ENCODE measurements around the gene STK11. TPM values are rescaled to one million over a fixed set of nuclear protein-coding genes. Genes with fewer than 3 reads are reported as not detected.
A peak's percentile ranks its signal among the peaks of the same experiment; 100 is the strongest.

The STK11 gene
- total and polyA plus RNA-seq, 2 of the 4 experiments (the other 2 are of a cell fraction), result 39.3 to 42.8 TPM

- Histone ChIP-seq H3K4me1 (ENCODE audit: control insufficient read depth, insufficient read depth, low read length) (peaks cover 8% of the 10 kb centered on the region), H3K4ac (ENCODE audit: low read depth, low read length) (peak overlapping the region; percentile 20; the same call in 1 of the 2 replicates), H2AFZ (replicated peaks; ENCODE audit: low read length, poor library complexity) (peak overlapping the region; percentile 57), H2BK5ac (ENCODE audit: low read depth, low read length, poor library complexity, severe bottlenecking) (no peak overlapping the region), H3K4me3 (ENCODE audit: insufficient read depth, low read depth, low read length) (no peak overlapping the region), H2AK9ac (replicated peaks; ENCODE audit: low read depth, low read length, poor library complexity) (peak overlapping the region; percentile 82), H3K18ac (ENCODE audit: low read depth, low read length) (no peak overlapping the region), H3K79me1 (ENCODE audit: low read depth in 1 of 2, low read length in 2 of 2) (no peaks in the 10 kb centered on the region), H3K23ac (ENCODE audit: low read depth, low read length) (no peak overlapping the region), H3K56ac (ENCODE audit: extremely low read depth, insufficient read depth, low read length) (no peak overlapping the region), H3K9me1 (ENCODE audit: insufficient read depth, low read length) (no peaks in the 10 kb centered on the region), H3K9me3 (ENCODE audit: control insufficient read depth, insufficient read depth, low read length) (no peaks in the 10 kb centered on the region), H2AK5ac (ENCODE audit: low read depth, low read length) (peak overlapping the region; percentile 15; the same call in 1 of the 2 replicates), H3K4me2 (ENCODE audit: low read depth, low read length) (no peak overlapping the region), H3K14ac (replicated peaks; ENCODE audit: low read depth, low read length) (no peak overlapping the region), H4K91ac (ENCODE audit: insufficient read depth, low read depth, low read length) (no peak overlapping the region), H2BK15ac (ENCODE audit: low read depth, low read length) (no peak overlapping the region), H3K9ac (ENCODE audit: low read depth, low read length) (no peak overlapping the region), H3K27me3 (ENCODE audit: control insufficient read depth, insufficient read depth, low read length) (no peaks in the 10 kb centered on the region), H4K8ac (ENCODE audit: low read depth in 2 of 2, low read length in 2 of 2) (no peak overlapping the region), H3K27ac (ENCODE audit: insufficient read depth, low read length) (no peak overlapping the region), H2BK120ac (ENCODE audit: low read depth, low read length) (no peak overlapping the region), H4K5ac (ENCODE audit: low read depth, low read length) (no peak overlapping the region), H4K20me1 (ENCODE audit: insufficient read depth, low read length) (no peaks in the 10 kb centered on the region), H2BK20ac (ENCODE audit: low read depth, low read length) (no peak overlapping the region), H3K36me3 (ENCODE audit: control insufficient read depth, insufficient read depth, low read length) (no peaks in the 10 kb centered on the region)
- WGBS, 2 experiments (ENCODE audit: extremely low coverage in 2 of 2, insufficient read length in 1 of 2), result 83% methylated on average over 9 of the region's 19 CpGs; no CpG with 5 or more reads in 1 of the 2 experiments
- TF ChIP-seq FOS (IDR thresholded peaks at IDR 0.05; ENCODE audit: low read depth, low read length) (no peak), MAZ (IDR thresholded peaks at IDR 0.05; ENCODE audit: borderline replicate concordance, low read depth, low read length) (peak; percentile 45; the same call in 1 of the 2 replicates)
- ATAC-seq (ENCODE audit: low read depth), result no peak
- dilution Hi-C loops (cut with HindIII; ENCODE audit: low sequenced_read_pairs, unreplicated experiment) (no loop called here), intact Hi-C loops (cut with micrococcal nuclease) (no loop called here), in situ Hi-C loops (cut with MboI; ENCODE audit: low sequenced_read_pairs) (no loop called here)
- peak; percentile 25 for DNase-seq
- ChIA-PET CTCF (no interaction called here), POLR2A (ENCODE audit: unreplicated experiment) (no interaction called here)
- BruUV-seq (replicated peaks), result no TSS peak
Measured at GRCh38 chr19:1183543-1184172, 21.9 kb upstream of the STK11 start.

Data from IMR-90 (cell line).